HG03342 (cell line): ENCODE data around the gene IFIT3.

Experiments
- ATAC-seq: cut with Tn5 transposase; IDR thresholded peaks from one replicate; pipeline ENCODE4 v1.9.1; 2021; ENCODE audit warnings: mild to moderate bottlenecking, moderate library complexity; ENCODE audit not compliant: unreplicated experiment

Gene IFIT3

DNA sequence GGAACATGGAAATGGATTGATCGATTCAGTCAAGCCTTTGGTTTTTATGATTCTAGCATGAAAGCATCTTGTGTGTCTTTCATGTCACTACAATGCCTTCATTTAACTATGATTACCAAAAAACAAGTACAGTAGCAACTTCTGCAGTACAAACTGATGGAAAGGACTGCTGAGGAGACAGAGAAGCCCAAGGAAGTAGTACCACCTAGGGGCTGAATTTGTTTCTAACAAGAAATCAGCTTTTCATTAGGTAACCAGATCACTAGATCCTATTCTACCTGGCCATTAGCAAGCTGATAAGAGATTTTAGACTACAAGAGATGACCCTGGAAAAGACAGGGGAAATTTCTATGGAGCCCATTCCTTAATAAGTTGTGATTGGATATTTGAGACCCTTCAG is 61.5 kb downstream of the IFIT3 start:
- ATAC-seq: no peak
